Osteoblast (primary cell): ENCODE data around the gene FBLN5. TPM values are rescaled to one million over a fixed set of nuclear protein-coding genes. Genes with fewer than 3 reads are reported as not detected.

Source experiments
- DNase-seq: peaks from one replicate; pipeline ENCODE4 v3.0.0; 2011; ENCODE audit warnings: low spot score, mixed read lengths; ENCODE audit not compliant: insufficient read length; ENCODE audit errors: missing footprints
- H2AFZ ChIP-seq: 2 replicates; pipeline ENCODE4 v1.6.0; 2011; ENCODE audit warnings: mild to moderate bottlenecking, low read length
- H3K27ac ChIP-seq: 2 replicates; pipeline ENCODE4 v1.5.1; 2011; ENCODE audit warnings: mild to moderate bottlenecking, low read depth, low read length, moderate library complexity
- H3K27me3 ChIP-seq: 2 replicates; pipeline ENCODE4 v1.6.0; 2012; ENCODE audit warnings: mild to moderate bottlenecking, control low read depth, inconsistent platforms, low read length, moderate library complexity; ENCODE audit not compliant: insufficient read depth
- H3K36me3 ChIP-seq: 2 replicates; pipeline ENCODE4 v1.5.1; 2011; ENCODE audit warnings: mild to moderate bottlenecking, low read length, control low read depth, moderate library complexity; ENCODE audit not compliant: insufficient read depth
- H3K4me1 ChIP-seq: 2 replicates; pipeline ENCODE4 v1.5.1; 2011; ENCODE audit warnings: mild to moderate bottlenecking, low read length, control low read depth, moderate library complexity; ENCODE audit not compliant: insufficient read depth
- H3K4me2 ChIP-seq: 2 replicates; pipeline ENCODE4 v1.6.0; 2011; ENCODE audit warnings: mild to moderate bottlenecking, low read length; ENCODE audit not compliant: insufficient read depth
- H3K4me3 ChIP-seq: fragments of 200-600 bp; sonication (generic); 3 replicates; pipeline ENCODE4 v1.5.1; 2012; ENCODE audit warnings: mild to moderate bottlenecking, low read length, inconsistent platforms; ENCODE audit not compliant: insufficient read depth
- H3K79me2 ChIP-seq: 2 replicates; pipeline ENCODE4 v1.6.0; 2012; ENCODE audit warnings: mild to moderate bottlenecking, low read length, control low read depth, inconsistent platforms; ENCODE audit not compliant: insufficient read depth
- H3K9me3 ChIP-seq: 2 replicates; pipeline ENCODE4 v1.5.1; 2011; ENCODE audit warnings: low read depth, low read length, control low read depth
- H4K20me1 ChIP-seq: 2 replicates; pipeline ENCODE4 v1.6.0; 2012; ENCODE audit warnings: mild to moderate bottlenecking, low read length, control low read depth; ENCODE audit not compliant: insufficient read depth
- CTCF ChIP-seq: IDR thresholded peaks from 2 replicates; pipeline ENCODE4 v1.5.1; 2011; ENCODE audit warnings: mild to moderate bottlenecking, low read depth, low read length, moderate library complexity; ENCODE audit errors: extremely low read depth
- total RNA-seq: library from RNA; depleted of rRNA; stranded (reverse); fragments of >200 nt; gene quantifications from 2 replicates; pipeline ENCODE4 v1.2.3, GENCODE V29; 2012

FBLN5 gene
- total RNA-seq, 1 donor = 22.1 TPM

- no peaks in the 10 kb centered on the region for H4K20me1 ChIP-seq
- no peak overlapping the region for H3K4me2 ChIP-seq
- no peaks in the 10 kb centered on the region for H3K36me3 ChIP-seq
- TF ChIP-seq CTCF = no peak
- no peaks in the 10 kb centered on the region for H3K27me3 ChIP-seq
- H3K79me2 ChIP-seq = no peaks in the 10 kb centered on the region
- no peaks in the 10 kb centered on the region for H3K4me1 ChIP-seq
- DNase-seq = no peak
- no peak overlapping the region for H2AFZ ChIP-seq
- H3K27ac ChIP-seq = no peak overlapping the region
- no peaks in the 10 kb centered on the region for H3K9me3 ChIP-seq
- no peak overlapping the region for H3K4me3 ChIP-seq
These were observed 62.8 kb downstream of the FBLN5 start for GRCh38 chr14:91884664-91885063.

- H4K20me1 ChIP-seq = no peaks in the 10 kb centered on the region
- no peak overlapping the region for H3K27ac ChIP-seq
- no peaks in the 10 kb centered on the region for H3K79me2 ChIP-seq
- H3K27me3 ChIP-seq = no peaks in the 10 kb centered on the region
- H3K36me3 ChIP-seq = no peaks in the 10 kb centered on the region
- no peak for TF ChIP-seq CTCF
- no peaks in the 10 kb centered on the region for H3K9me3 ChIP-seq
- no peaks in the 10 kb centered on the region for H3K4me1 ChIP-seq
- no peak overlapping the region for H2AFZ ChIP-seq
- DNase-seq = no peak
- no peak overlapping the region for H3K4me2 ChIP-seq
- no peak overlapping the region for H3K4me3 ChIP-seq
These were observed 63.7 kb downstream of the FBLN5 start for GRCh38 chr14:91883753-91884152.

DNA sequence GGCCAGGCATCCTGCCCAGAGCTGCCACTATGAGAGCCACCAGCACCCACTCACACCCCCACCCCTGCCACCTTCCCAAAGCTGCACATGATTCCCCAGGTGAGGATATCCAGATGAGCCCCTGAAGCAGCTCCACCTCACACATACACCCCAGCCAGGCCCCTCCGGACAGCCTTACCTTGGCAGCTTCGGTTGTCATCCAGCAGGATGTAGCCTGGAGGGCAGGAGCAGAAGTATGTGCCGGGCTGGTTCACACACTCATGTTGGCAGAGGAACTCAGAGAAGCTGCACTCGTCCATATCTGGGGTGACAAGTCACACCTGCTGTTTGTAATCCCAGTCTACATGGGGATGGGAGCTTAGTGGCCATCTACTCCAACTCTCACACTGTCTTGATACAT lies 64.7 kb downstream of the FBLN5 start:
- no peak for TF ChIP-seq CTCF
- Histone ChIP-seq H3K36me3 (no peaks in the 10 kb centered on the region), H3K4me2 (no peak overlapping the region), H3K79me2 (no peaks in the 10 kb centered on the region), H3K27ac (no peak overlapping the region), H3K4me1 (no peaks in the 10 kb centered on the region), H3K27me3 (no peaks in the 10 kb centered on the region), H2AFZ (no peak overlapping the region), H3K4me3 (no peak overlapping the region), H3K9me3 (no peaks in the 10 kb centered on the region), H4K20me1 (no peaks in the 10 kb centered on the region)
- no peak for DNase-seq

GRCh38 chr14:91882369-91882768 lies 65.1 kb downstream of the FBLN5 start:
- DNase-seq = no peak
- no peak for TF ChIP-seq CTCF
- H3K4me3 ChIP-seq = no peak overlapping the region
- H3K27me3 ChIP-seq = no peaks in the 10 kb centered on the region
- H3K36me3 ChIP-seq = no peaks in the 10 kb centered on the region
- no peak overlapping the region for H3K4me2 ChIP-seq
- no peak overlapping the region for H2AFZ ChIP-seq
- no peaks in the 10 kb centered on the region for H3K9me3 ChIP-seq
- H3K79me2 ChIP-seq = no peaks in the 10 kb centered on the region
- H3K27ac ChIP-seq = no peak overlapping the region
- no peaks in the 10 kb centered on the region for H4K20me1 ChIP-seq
- H3K4me1 ChIP-seq = no peaks in the 10 kb centered on the region
